ENCODE results near the gene CD58. TPM values are rescaled to one million over a fixed set of nuclear protein-coding genes. Genes with fewer than 3 reads are reported as not detected.

CD58 gene
- total RNA-seq, 4 donors from 2014 or later: 22.3 to 79.7 (median 24.4) TPM

- no peak for DNase-seq
- Histone ChIP-seq H3K4me1 (no peaks in the 10 kb centered on the region), H3K4me3 (no peak overlapping the region), H3K9me3 (no peaks in the 10 kb centered on the region), H3K27me3 (no peaks in the 10 kb centered on the region), H3K27ac (no peak overlapping the region), H3K36me3 (no peaks in the 10 kb centered on the region)
- intact Hi-C loops (cut with DNase I; ENCODE audit: low total_unique reads): no loop called here
- TF ChIP-seq CTCF (IDR thresholded peaks at IDR 0.05) (no peak), POLR2A (IDR thresholded peaks at IDR 0.05) (no peak)
Measured at GRCh38 chr1:116531917-116532316, 38.9 kb downstream of the CD58 start.

- Histone ChIP-seq H3K9me3 (no peaks in the 10 kb centered on the region), H3K4me3 (no peak overlapping the region), H3K27me3 (no peaks in the 10 kb centered on the region), H3K36me3 (no peaks in the 10 kb centered on the region), H3K27ac (no peak overlapping the region), H3K4me1 (no peaks in the 10 kb centered on the region)
- intact Hi-C loops (cut with DNase I; ENCODE audit: low total_unique reads): no loop called here
- TF ChIP-seq POLR2A (IDR thresholded peaks at IDR 0.05): no peak
- TF ChIP-seq CTCF (IDR thresholded peaks at IDR 0.05): no peak
- no peak for DNase-seq
Measured at GRCh38 chr1:116529681-116530080, 41.1 kb downstream of the CD58 start.

GRCh38 chr1:116529199-116529631 is 41.6 kb downstream of the CD58 start:
- Histone ChIP-seq H3K36me3 (no peaks in the 10 kb centered on the region), H3K9me3 (no peaks in the 10 kb centered on the region), H3K4me1 (no peaks in the 10 kb centered on the region), H3K4me3 (no peak overlapping the region), H3K27ac (no peak overlapping the region), H3K27me3 (no peaks in the 10 kb centered on the region)
- intact Hi-C loops (cut with DNase I; ENCODE audit: low total_unique reads): no loop called here
- TF ChIP-seq POLR2A (IDR thresholded peaks at IDR 0.05): no peak
- TF ChIP-seq CTCF (IDR thresholded peaks at IDR 0.05): no peak
- no peak for DNase-seq

GRCh38 chr1:116528329-116529083 is 42.3 kb downstream of the CD58 start:
- no peaks in the 10 kb centered on the region for H3K9me3 ChIP-seq
- TF ChIP-seq POLR2A (IDR thresholded peaks at IDR 0.05) (no peak), CTCF (IDR thresholded peaks at IDR 0.05) (no peak)
- no peak overlapping the region for H3K27ac ChIP-seq

GRCh38 chr1:116525440-116525839 is 45.4 kb downstream of the CD58 start:
- no peak for TF ChIP-seq POLR2A (IDR thresholded peaks at IDR 0.05)
- no peak for TF ChIP-seq CTCF (IDR thresholded peaks at IDR 0.05)
- intact Hi-C loops (cut with DNase I; ENCODE audit: low total_unique reads): no loop called here
- no peak overlapping the region for H3K27ac ChIP-seq
- H3K36me3 ChIP-seq: no peaks in the 10 kb centered on the region
- no peak for DNase-seq
- H3K4me1 ChIP-seq: no peaks in the 10 kb centered on the region
- H3K27me3 ChIP-seq: no peaks in the 10 kb centered on the region
- no peak overlapping the region for H3K4me3 ChIP-seq
- no peaks in the 10 kb centered on the region for H3K9me3 ChIP-seq

More at GRCh38 chr1:116528329-116529083, 42.3 kb downstream of the CD58 start:
- DNase-seq: no peak
- no peaks in the 10 kb centered on the region for H3K4me1 ChIP-seq
- H3K4me3 ChIP-seq: no peak overlapping the region
- no peaks in the 10 kb centered on the region for H3K36me3 ChIP-seq
- intact Hi-C loops (cut with DNase I; ENCODE audit: low total_unique reads): no loop called here
- no peaks in the 10 kb centered on the region for H3K27me3 ChIP-seq
